Activated CD4-positive, alpha-beta T cell treated with anti-CD3 and anti-CD28 coated beads for 4 hours (primary cell): Measurements from ENCODE around the gene PFKFB4.
"Not testable (repeated sequence)": the region's sequence is repeated elsewhere in the genome, so short reads cannot be mapped to it uniquely, and the experiment has no call there.

Source experiments
- DNase-seq, 2 donors: peaks; one replicate each; pipeline ENCODE4 v3.0.0-alpha.2; 2020

Gene PFKFB4

GRCh38 chr3:48555949-48556795 is 431 bp downstream of the PFKFB4 start:
- DNase-seq, result no peak

- DNase-seq, result no peak
Measured at GRCh38 chr3:48555231-48555948, 1.2 kb downstream of the PFKFB4 start.

GRCh38 chr3:48553886-48554845 is 2.4 kb downstream of the PFKFB4 start:
- no peak for DNase-seq

GRCh38 chr3:48553361-48553760 is 3.2 kb downstream of the PFKFB4 start:
- DNase-seq, result no peak

- DNase-seq, result no peak
Measured at GRCh38 chr3:48552111-48552951, 4.3 kb downstream of the PFKFB4 start.

- DNase-seq, result not testable (repeated sequence)
Measured at GRCh38 chr3:48551651-48552050, 5.0 kb downstream of the PFKFB4 start.

GRCh38 chr3:48548729-48549705 is 7.6 kb downstream of the PFKFB4 start:
- peak; percentile 78 to 86 for DNase-seq

GRCh38 chr3:48548126-48548525 is 8.5 kb downstream of the PFKFB4 start:
- DNase-seq, result no peak

- DNase-seq, result no peak
Measured at GRCh38 chr3:48546203-48546829, 10.3 kb downstream of the PFKFB4 start.

- DNase-seq, result no peak
Measured at GRCh38 chr3:48544141-48544540, 12.5 kb downstream of the PFKFB4 start.

- no peak for DNase-seq
Measured at GRCh38 chr3:48543271-48543866, 13.2 kb downstream of the PFKFB4 start.

- no peak for DNase-seq
Measured at GRCh38 chr3:48538451-48538850, 18.2 kb downstream of the PFKFB4 start.

- no peak for DNase-seq
Measured at GRCh38 chr3:48536785-48537184, 19.8 kb downstream of the PFKFB4 start.

GRCh38 chr3:48536116-48536515 is 20.5 kb downstream of the PFKFB4 start:
- DNase-seq, result no peak

- no peak for DNase-seq
Measured at GRCh38 chr3:48535578-48535977, 21.0 kb downstream of the PFKFB4 start.

- DNase-seq, result no peak
Measured at GRCh38 chr3:48532977-48533337, 23.6 kb downstream of the PFKFB4 start.

- DNase-seq, result no peak
Measured at GRCh38 chr3:48532271-48532976, 24.2 kb downstream of the PFKFB4 start.

- not testable (repeated sequence) for DNase-seq
Measured at GRCh38 chr3:48530701-48531100, 25.9 kb downstream of the PFKFB4 start.

- no peak for DNase-seq
Measured at GRCh38 chr3:48528754-48529153, 27.8 kb downstream of the PFKFB4 start.
